ENCODE results near the gene SNX10.

Gene SNX10

DNA sequence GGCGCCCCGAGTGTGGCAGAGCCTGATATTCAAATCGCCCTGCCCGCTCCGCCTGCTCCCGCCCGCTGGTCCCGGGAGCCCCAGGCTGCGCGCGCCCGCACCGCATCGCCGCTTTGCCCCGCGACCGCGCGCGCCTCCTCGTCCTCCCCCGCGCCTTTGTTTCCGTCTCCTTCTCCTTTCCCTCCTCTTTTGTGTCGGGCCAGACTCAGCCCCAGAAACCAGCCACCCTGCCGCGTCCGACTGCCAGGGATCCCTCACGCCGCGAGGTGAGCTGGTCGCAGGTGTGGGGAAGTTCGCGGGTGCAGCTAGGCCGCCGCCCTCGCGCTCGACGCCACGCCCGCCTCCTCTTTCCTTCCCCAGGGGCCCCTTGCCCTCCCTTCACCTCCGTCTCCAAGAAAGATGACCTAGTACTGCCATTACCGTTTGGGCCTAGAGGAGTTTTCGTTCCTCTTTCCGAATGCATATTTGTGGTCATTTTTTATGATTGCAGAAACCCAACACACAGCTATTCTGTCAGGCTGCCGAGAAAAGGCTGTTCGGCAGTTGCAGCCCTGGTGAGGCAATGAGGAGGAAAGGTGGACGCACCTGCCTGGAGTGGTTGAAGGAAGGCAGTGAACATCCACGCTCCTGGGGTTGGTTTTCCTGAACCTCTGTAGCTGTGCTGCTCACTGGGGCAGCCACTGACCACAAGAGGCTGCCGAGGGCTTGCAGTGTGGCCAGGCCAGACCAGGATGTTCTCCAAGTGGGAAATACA is 107.3 kb downstream of the SNX10 start:
- Histone ChIP-seq H3K4me1 (ENCODE audit: control extremely low read depth in 1 of 4, control insufficient read depth in 4 of 4, insufficient read depth in 4 of 4, low read length in 3 of 4) (peaks cover 5 to 40% (median 29%) of the 10 kb centered on the region in 4 experiments), H3K9me3 (ENCODE audit: control extremely low read depth in 1 of 5, control insufficient read depth in 4 of 5, insufficient read depth in 2 of 5, low read depth in 1 of 5, low read length in 4 of 5) (no peaks in the 10 kb centered on the region), H3K4me3 (ENCODE audit: control insufficient read depth in 1 of 7, extremely low read depth in 1 of 7, insufficient read depth in 4 of 7, low read depth in 2 of 7, low read length in 6 of 7) (peak overlapping the region; percentile 46 to 83 (median 76)), H3K27ac (ENCODE audit: insufficient read depth in 1 of 2, low read depth in 1 of 2, low read length in 2 of 2, poor library complexity in 1 of 2, severe bottlenecking in 2 of 2) (peak overlapping the region; percentile 66 to 85), H3K36me3 (ENCODE audit: control insufficient read depth in 4 of 4, insufficient read depth in 4 of 4, low read length in 3 of 4) (peaks cover 0 to under 1% (median 0%) of the 10 kb centered on the region in 4 experiments), H3K27me3 (replicated peaks in 2 of 5; ENCODE audit: control insufficient read depth in 4 of 5, insufficient read depth in 5 of 5, low read length in 4 of 5) (no peaks in the 10 kb centered on the region)
- DNase-seq, result peak; percentile 79 to 93 (median 91)
- CTCF ChIA-PET, result interaction anchor here (0.8 to 2.7 kb wide), 8 partner anchors 10 to 267 kb away, joined by 3 to 10 read pairs (median 4); no protein-coding TSS in a partner anchor
- under 1% methylated on average over 33 of the region's 52 CpGs for WGBS (ENCODE audit: insufficient coverage)
- POLR2A ChIA-PET, result interaction anchor here (1.3 kb wide), 1 partner anchor 10 kb away, joined by 7 read pairs; no protein-coding TSS in a partner anchor

DNA sequence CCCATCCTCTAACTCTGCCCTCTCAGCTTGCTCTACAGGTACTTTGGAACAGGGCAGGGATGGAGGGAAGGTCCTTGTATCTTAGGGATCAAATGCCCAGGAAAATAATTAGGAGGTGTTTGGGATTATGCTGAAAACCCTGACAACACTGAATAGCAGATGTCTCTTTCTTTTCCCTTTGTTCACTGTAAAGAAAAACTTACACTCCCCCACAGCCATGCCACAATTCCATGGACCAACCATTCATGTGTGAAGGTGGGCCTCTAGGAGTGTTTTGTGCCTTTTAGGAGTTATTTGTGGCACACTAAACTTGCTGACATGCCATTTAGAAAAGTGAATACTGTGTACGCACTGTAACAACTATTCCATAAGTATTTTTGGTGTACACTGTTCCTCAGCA is 108.1 kb downstream of the SNX10 start:
- ChIA-PET POLR2A (no interaction called here), CTCF (interaction anchor here (1.2 to 1.5 kb wide), 2 partner anchors 22 to 268 kb away, joined by 3 read pairs; no protein-coding TSS in a partner anchor)
- Histone ChIP-seq H3K9me3 (ENCODE audit: control extremely low read depth in 1 of 5, control insufficient read depth in 4 of 5, insufficient read depth in 2 of 5, low read depth in 1 of 5, low read length in 4 of 5) (no peaks in the 10 kb centered on the region), H3K4me3 (ENCODE audit: control insufficient read depth in 1 of 7, extremely low read depth in 1 of 7, insufficient read depth in 4 of 7, low read depth in 2 of 7, low read length in 6 of 7) (peak overlapping the region in 5 of 7 experiments; percentile 68 to 83 (median 81)), H3K4me1 (ENCODE audit: control extremely low read depth in 1 of 4, control insufficient read depth in 4 of 4, insufficient read depth in 4 of 4, low read length in 3 of 4) (peaks cover 5 to 40% (median 29%) of the 10 kb centered on the region in 4 experiments), H3K27me3 (replicated peaks in 2 of 5; ENCODE audit: control insufficient read depth in 4 of 5, insufficient read depth in 5 of 5, low read length in 4 of 5) (no peaks in the 10 kb centered on the region), H3K36me3 (ENCODE audit: control insufficient read depth in 4 of 4, insufficient read depth in 4 of 4, low read length in 3 of 4) (peaks cover 0 to 8% (median 0%) of the 10 kb centered on the region in 4 experiments), H3K27ac (ENCODE audit: insufficient read depth in 1 of 2, low read depth in 1 of 2, low read length in 2 of 2, poor library complexity in 1 of 2, severe bottlenecking in 2 of 2) (peak overlapping the region in 1 of 2 experiments; percentile 85)
- WGBS (ENCODE audit: insufficient coverage), result 100% methylated on average over 1 of the region's 1 CpG
- no peak for DNase-seq

DNA sequence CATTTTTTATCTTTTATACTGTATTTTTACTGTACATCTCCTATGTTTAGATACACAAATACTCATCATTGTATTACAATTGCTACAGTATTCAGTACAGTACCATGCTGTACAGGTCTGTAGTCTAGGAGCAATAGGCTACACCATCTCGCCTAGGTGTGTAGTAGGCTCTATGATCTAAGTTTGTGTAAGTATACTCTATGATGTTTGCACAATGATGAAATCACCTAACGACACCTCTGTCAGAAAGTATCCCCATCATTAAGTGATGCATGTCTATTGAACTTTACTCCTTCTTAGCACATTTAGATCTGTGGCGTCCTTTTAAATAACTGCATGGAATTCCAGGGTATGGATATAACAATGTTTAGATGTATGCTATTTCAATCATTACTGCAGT is 112.0 kb downstream of the SNX10 start:
- DNase-seq, result no peak
- Histone ChIP-seq H3K4me3 (ENCODE audit: control insufficient read depth in 1 of 7, extremely low read depth in 1 of 7, insufficient read depth in 4 of 7, low read depth in 2 of 7, low read length in 6 of 7) (no peak overlapping the region), H3K27ac (ENCODE audit: insufficient read depth in 1 of 2, low read depth in 1 of 2, low read length in 2 of 2, poor library complexity in 1 of 2, severe bottlenecking in 2 of 2) (no peak overlapping the region), H3K9me3 (ENCODE audit: control extremely low read depth in 1 of 5, control insufficient read depth in 4 of 5, insufficient read depth in 2 of 5, low read depth in 1 of 5, low read length in 4 of 5) (peaks cover 0 to 5% (median 0%) of the 10 kb centered on the region in 5 experiments), H3K27me3 (replicated peaks in 2 of 5; ENCODE audit: control insufficient read depth in 4 of 5, insufficient read depth in 5 of 5, low read length in 4 of 5) (no peaks in the 10 kb centered on the region), H3K4me1 (ENCODE audit: control extremely low read depth in 1 of 4, control insufficient read depth in 4 of 4, insufficient read depth in 4 of 4, low read length in 3 of 4) (peaks cover 5 to 25% (median 23%) of the 10 kb centered on the region in 4 experiments), H3K36me3 (ENCODE audit: control insufficient read depth in 4 of 4, insufficient read depth in 4 of 4, low read length in 3 of 4) (peaks cover 0 to 14% (median 0%) of the 10 kb centered on the region in 4 experiments)
- ChIA-PET POLR2A (interaction anchor here (0.8 kb wide), 1 partner anchor 11 kb away, joined by 3 read pairs; no protein-coding TSS in a partner anchor), CTCF (interaction anchor here (1.2 to 2.0 kb wide), 3 partner anchors 10 to 115 kb away, joined by 4 to 5 read pairs (median 5); no protein-coding TSS in a partner anchor)
- 100% methylated on average over 1 of the region's 3 CpGs for WGBS (ENCODE audit: insufficient coverage)

DNA sequence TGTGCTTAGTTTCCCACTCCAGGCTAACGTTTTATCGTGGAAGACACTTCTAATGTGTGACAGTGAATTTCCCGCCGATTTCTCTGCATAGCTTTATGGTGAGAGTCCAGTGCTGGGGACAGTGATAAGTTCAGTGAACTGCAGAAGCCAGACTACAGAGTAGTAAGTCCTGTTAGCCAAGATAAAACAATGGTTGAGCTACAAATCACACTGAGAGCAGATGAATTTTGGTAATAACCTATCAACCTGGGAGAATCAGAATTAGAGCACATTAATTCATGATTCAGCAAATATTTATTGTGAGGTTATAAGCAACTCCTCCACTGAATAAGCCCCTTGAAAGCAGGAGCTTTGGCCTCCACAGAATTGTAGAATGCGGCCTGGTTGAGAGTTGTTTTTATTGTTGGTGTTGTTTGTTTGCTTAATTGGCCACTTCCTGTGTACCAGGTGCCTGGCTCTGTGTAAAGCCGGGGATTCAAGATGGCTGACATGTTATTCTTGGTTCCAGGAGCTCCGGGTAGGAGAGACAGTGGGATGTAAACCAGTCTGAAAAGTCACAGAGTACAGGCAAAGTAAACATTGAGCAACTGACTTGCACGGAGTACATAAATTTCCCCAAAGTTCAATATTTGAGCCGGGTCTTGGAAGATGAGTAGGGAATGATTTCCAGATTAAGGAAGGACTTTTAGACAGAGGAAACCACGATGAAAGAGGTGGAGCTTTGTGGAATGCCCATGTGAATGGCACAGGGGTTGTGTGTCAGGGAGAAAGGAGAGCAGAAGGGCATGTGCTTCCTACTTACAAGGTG is 112.7 kb downstream of the SNX10 start:
- no peak overlapping the region for H3K4me3 ChIP-seq (ENCODE audit: control insufficient read depth in 1 of 7, extremely low read depth in 1 of 7, insufficient read depth in 4 of 7, low read depth in 2 of 7, low read length in 6 of 7)
- H3K27me3 ChIP-seq (replicated peaks in 2 of 5; ENCODE audit: control insufficient read depth in 4 of 5, insufficient read depth in 5 of 5, low read length in 4 of 5), result no peaks in the 10 kb centered on the region
- POLR2A ChIA-PET, result interaction anchor here (0.8 kb wide), 1 partner anchor 12 kb away, joined by 3 read pairs; no protein-coding TSS in a partner anchor
- 96% methylated on average over 9 of the region's 10 CpGs for WGBS (ENCODE audit: insufficient coverage)
- H3K27ac ChIP-seq (ENCODE audit: insufficient read depth in 1 of 2, low read depth in 1 of 2, low read length in 2 of 2, poor library complexity in 1 of 2, severe bottlenecking in 2 of 2), result no peak overlapping the region
- CTCF ChIA-PET, result interaction anchor here (0.9 to 2.0 kb wide), 5 partner anchors 9 to 114 kb away, joined by 3 to 5 read pairs (median 4); no protein-coding TSS in a partner anchor
- H3K4me1 ChIP-seq (ENCODE audit: control extremely low read depth in 1 of 4, control insufficient read depth in 4 of 4, insufficient read depth in 4 of 4, low read length in 3 of 4), result peaks cover 4 to 19% (median 16%) of the 10 kb centered on the region in 4 experiments
- H3K9me3 ChIP-seq (ENCODE audit: control extremely low read depth in 1 of 5, control insufficient read depth in 4 of 5, insufficient read depth in 2 of 5, low read depth in 1 of 5, low read length in 4 of 5), result peaks cover 0 to 5% (median 0%) of the 10 kb centered on the region in 5 experiments
- H3K36me3 ChIP-seq (ENCODE audit: control insufficient read depth in 4 of 4, insufficient read depth in 4 of 4, low read length in 3 of 4), result peaks cover 0 to 14% (median 0%) of the 10 kb centered on the region in 4 experiments
- DNase-seq, result no peak

DNA sequence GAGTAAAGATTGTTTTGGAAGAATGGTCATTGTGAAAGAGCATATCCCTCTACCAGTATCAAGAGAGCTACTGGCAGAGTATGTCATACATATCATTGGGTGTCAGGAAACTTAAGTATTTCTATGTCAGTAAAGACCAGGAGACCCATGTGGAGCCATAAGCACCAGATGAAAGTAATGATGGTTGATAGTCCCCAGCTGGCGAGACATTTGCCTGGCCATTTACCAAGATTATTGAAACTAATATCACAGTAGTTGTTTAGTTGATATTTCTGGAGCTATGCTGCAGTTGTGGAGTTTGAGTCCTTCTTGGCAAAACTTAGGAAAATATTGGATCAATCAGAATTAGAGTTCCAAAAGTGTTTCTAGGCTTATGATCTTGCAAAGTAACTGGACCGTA is 114.8 kb downstream of the SNX10 start:
- WGBS (ENCODE audit: insufficient coverage), result no CpG with 5 or more reads among the region's 2 CpGs
- no peaks in the 10 kb centered on the region for H3K4me1 ChIP-seq (ENCODE audit: control extremely low read depth in 1 of 4, control insufficient read depth in 4 of 4, insufficient read depth in 4 of 4, low read length in 3 of 4)
- ChIA-PET CTCF (interaction anchor here (1.2 kb wide), 1 partner anchor 11 kb away, joined by 3 read pairs; no protein-coding TSS in a partner anchor), POLR2A (no interaction called here)
- no peak for DNase-seq
- no peaks in the 10 kb centered on the region for H3K27me3 ChIP-seq (replicated peaks in 2 of 5; ENCODE audit: control insufficient read depth in 4 of 5, insufficient read depth in 5 of 5, low read length in 4 of 5)
- H3K36me3 ChIP-seq (ENCODE audit: control insufficient read depth in 4 of 4, insufficient read depth in 4 of 4, low read length in 3 of 4), result peaks cover 0 to 14% (median 0%) of the 10 kb centered on the region in 4 experiments
- no peak overlapping the region for H3K27ac ChIP-seq (ENCODE audit: insufficient read depth in 1 of 2, low read depth in 1 of 2, low read length in 2 of 2, poor library complexity in 1 of 2, severe bottlenecking in 2 of 2)
- peaks cover 0 to 5% (median 0%) of the 10 kb centered on the region in 5 experiments for H3K9me3 ChIP-seq (ENCODE audit: control extremely low read depth in 1 of 5, control insufficient read depth in 4 of 5, insufficient read depth in 2 of 5, low read depth in 1 of 5, low read length in 4 of 5)
- no peak overlapping the region for H3K4me3 ChIP-seq (ENCODE audit: control insufficient read depth in 1 of 7, extremely low read depth in 1 of 7, insufficient read depth in 4 of 7, low read depth in 2 of 7, low read length in 6 of 7)

DNA sequence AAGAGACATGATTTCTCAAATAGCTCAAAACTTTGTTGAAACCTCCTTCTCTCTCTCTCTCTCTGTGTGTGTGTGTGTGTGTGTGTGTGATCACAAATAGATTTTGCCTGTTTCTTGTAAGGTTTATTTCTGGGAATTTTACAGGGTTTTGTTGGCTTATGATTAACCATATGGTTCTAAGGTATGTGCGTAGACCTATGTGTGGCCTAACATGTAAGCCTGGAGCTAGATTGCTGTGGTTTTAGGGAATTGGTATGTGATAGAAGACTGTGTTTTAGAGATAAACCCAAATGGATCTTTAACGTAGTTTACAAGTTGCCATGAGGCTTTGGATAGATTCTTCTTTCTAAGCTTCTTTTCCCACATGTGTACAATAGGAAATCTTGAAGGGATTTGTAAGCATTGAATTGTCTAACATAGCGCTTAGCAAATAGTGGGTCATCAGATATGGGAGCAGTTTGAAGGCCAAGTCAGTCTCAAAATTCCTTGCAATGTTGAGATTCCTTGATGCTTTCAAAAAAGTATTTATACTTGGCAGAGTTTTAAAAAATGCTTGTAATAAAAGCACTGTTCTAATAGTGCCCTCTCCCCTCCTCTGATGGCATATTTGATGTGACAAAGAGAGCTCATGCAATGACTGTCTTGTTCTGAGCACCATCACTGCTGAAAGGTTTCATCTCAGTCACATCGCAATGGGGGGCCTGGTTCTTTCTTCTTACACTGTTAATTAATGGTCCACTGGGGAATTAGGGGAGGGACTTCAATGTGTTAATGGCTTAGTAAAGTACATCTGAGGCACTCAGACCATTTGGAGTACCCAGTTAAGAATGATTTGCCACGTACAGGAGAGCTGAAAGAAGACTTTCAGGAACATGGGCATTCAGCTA is 118.2 kb downstream of the SNX10 start:
- Histone ChIP-seq H3K27me3 (replicated peaks in 2 of 5; ENCODE audit: control insufficient read depth in 4 of 5, insufficient read depth in 5 of 5, low read length in 4 of 5) (no peaks in the 10 kb centered on the region), H3K4me1 (ENCODE audit: control extremely low read depth in 1 of 4, control insufficient read depth in 4 of 4, insufficient read depth in 4 of 4, low read length in 3 of 4) (peaks cover 0 to 5% (median 0%) of the 10 kb centered on the region in 4 experiments), H3K9me3 (ENCODE audit: control extremely low read depth in 1 of 5, control insufficient read depth in 4 of 5, insufficient read depth in 2 of 5, low read depth in 1 of 5, low read length in 4 of 5) (peaks cover 0 to 5% (median 0%) of the 10 kb centered on the region in 5 experiments), H3K36me3 (ENCODE audit: control insufficient read depth in 4 of 4, insufficient read depth in 4 of 4, low read length in 3 of 4) (peaks cover 0 to 4% (median 0%) of the 10 kb centered on the region in 4 experiments), H3K4me3 (ENCODE audit: control insufficient read depth in 1 of 7, extremely low read depth in 1 of 7, insufficient read depth in 4 of 7, low read depth in 2 of 7, low read length in 6 of 7) (no peak overlapping the region), H3K27ac (ENCODE audit: insufficient read depth in 1 of 2, low read depth in 1 of 2, low read length in 2 of 2, poor library complexity in 1 of 2, severe bottlenecking in 2 of 2) (no peak overlapping the region)
- ChIA-PET POLR2A (no interaction called here), CTCF (interaction anchor here (1.9 kb wide), 1 partner anchor 33 kb away, joined by 7 read pairs; no protein-coding TSS in a partner anchor)
- WGBS (ENCODE audit: insufficient coverage), result 97% methylated on average over 5 of the region's 5 CpGs
- DNase-seq, result no peak
